Measurements from ENCODE around the gene TYROBP. TPM values are rescaled to one million over a fixed set of nuclear protein-coding genes. Genes with fewer than 3 reads are reported as not detected.

The TYROBP gene
- total and polyA plus RNA-seq, 2 of the 8 experiments (the other 6 are each of a cell fraction or from before 2014, with no cell fraction given): 0.18 TPM; not detected in 1

- TF ChIP-seq KDM1A (IDR thresholded peaks at IDR 0.05; ENCODE audit: borderline replicate concordance, low read length): no peak
- no peak for TF ChIP-seq CBX8 (IDR thresholded peaks at IDR 0.05; ENCODE audit: borderline replicate concordance, low read depth, low read length)
- no peak for TF ChIP-seq CHD2 (IDR thresholded peaks at IDR 0.05; ENCODE audit: low read length)
- TF ChIP-seq CTBP2 (IDR thresholded peaks at IDR 0.05; ENCODE audit: borderline replicate concordance, insufficient read depth, insufficient read length, low read length): no peak
- no peak for TF ChIP-seq E2F6 (IDR thresholded peaks at IDR 0.05)
- TF ChIP-seq HDAC6 (IDR thresholded peaks at IDR 0.05; ENCODE audit: low read depth, low read length): no peak
- no peak for TF ChIP-seq MAX (IDR thresholded peaks at IDR 0.05)
- no peak for TF ChIP-seq BRCA1 (IDR thresholded peaks at IDR 0.05; ENCODE audit: low read depth, low read length)
Observed at GRCh38 chr19:35861640-35862160, 46.4 kb downstream of the TYROBP start (continued).

All from H1 (cell line).